Panc1 (cell line): Measurements from ENCODE around the gene THRB. TPM values are rescaled to one million over a fixed set of nuclear protein-coding genes. Genes with fewer than 3 reads are reported as not detected.

Experiments
- ATAC-seq: fragments of 200-7000 bp; cut with Tn5 transposase; 2 replicates; pipeline ENCODE4 v1.9.1; 2020; ENCODE audit warnings: mild to moderate bottlenecking, moderate library complexity
- BruUV-seq: library from RNA; stranded (reverse); fragments of 400-500 nt; replicated peaks from 2 replicates; lab custom pipeline; 2021; lab: Mats Ljungman, UMichigan
- CTCF ChIA-PET: fragments of 300-600 bp; sonication (Branson Sonifier 250); formaldehyde crosslinking; loops from one replicate; lab custom pipeline; 2022; ENCODE audit warnings: antibody characterized with exemption; lab: Charles Lee
- POLR2A ChIA-PET: fragments of 300-600 bp; sonication (Branson Sonifier 250); formaldehyde crosslinking; loops from one replicate; lab custom pipeline; 2022; ENCODE audit warnings: antibody characterized with exemption; lab: Charles Lee
- DNase-seq: peaks from one replicate; pipeline ENCODE4 v3.0.0-alpha.2; 2010; ENCODE audit warnings: low read depth, low spot score
- H3K27ac ChIP-seq: 2 replicates; pipeline ENCODE4 v1.5.1; 2011; ENCODE audit warnings: mild to moderate bottlenecking, low read length, inconsistent platforms
- H3K27me3 ChIP-seq: fragments of 200-500 bp; sonication (Bioruptor generic); 2 replicates; pipeline ENCODE4 v1.6.0; 2014; ENCODE audit warnings: low read length, inconsistent platforms; ENCODE audit not compliant: control insufficient read depth, insufficient read depth
- H3K36me3 ChIP-seq: fragments of 200-500 bp; sonication (Bioruptor generic); 2 replicates; pipeline ENCODE4 v1.5.1; 2014; ENCODE audit warnings: inconsistent platforms, mild to moderate bottlenecking, low read length, moderate library complexity; ENCODE audit not compliant: control insufficient read depth, insufficient read depth
- H3K4me1 ChIP-seq: 2 replicates; pipeline ENCODE4 v1.5.1; 2011; ENCODE audit warnings: inconsistent platforms, mild to moderate bottlenecking, low read length, moderate library complexity; ENCODE audit not compliant: control insufficient read depth, insufficient read depth
- H3K4me3 ChIP-seq, 2 experiments: 2 replicates each; pipeline ENCODE4 v1.5.1; 2011 to 2012; ENCODE audit warnings: low read depth in 2 of 2, low read length in 2 of 2, mild to moderate bottlenecking in 2 of 2, inconsistent platforms in 1 of 2, moderate library complexity in 1 of 2
- H3K9me3 ChIP-seq: fragments of 200-500 bp; sonication (Bioruptor generic); 2 replicates; pipeline ENCODE4 v1.5.1; 2014; ENCODE audit warnings: low read depth, mild to moderate bottlenecking, inconsistent platforms, low read length, moderate library complexity; ENCODE audit not compliant: control insufficient read depth, insufficient read depth
- CTCF ChIP-seq: fragments of 450-650 bp; IDR thresholded peaks from 2 replicates; pipeline ENCODE4 v1.5.1; 2017; ENCODE audit warnings: mild to moderate bottlenecking
- POLR2AphosphoS5 ChIP-seq: IDR thresholded peaks from 2 replicates; pipeline ENCODE4 v1.6.1; 2012; ENCODE audit warnings: mild to moderate bottlenecking, low read depth, low read length, moderate library complexity
- REST ChIP-seq, 2 experiments: IDR thresholded peaks; 2 replicates each; pipeline ENCODE4 v1.6.1; 2011 to 2012; ENCODE audit warnings: low read depth in 2 of 2, control low read depth in 1 of 2, low read length in 1 of 2, mild to moderate bottlenecking in 1 of 2, moderate library complexity in 1 of 2; ENCODE audit not compliant: insufficient read depth in 1 of 2
- SIN3A ChIP-seq: IDR thresholded peaks from 2 replicates; pipeline ENCODE4 v1.6.1; 2012; ENCODE audit warnings: low read depth, mild to moderate bottlenecking, low read length, moderate library complexity, borderline replicate concordance; ENCODE audit not compliant: insufficient read depth
- TCF7L2 ChIP-seq: IDR thresholded peaks from 2 replicates; pipeline ENCODE4 v1.6.1; 2011; ENCODE audit warnings: mild to moderate bottlenecking, low read depth, low read length, inconsistent platforms
- in situ Hi-C: cut with HindIII; loops from 2 replicates; pipeline ENCODE4 v1.10.0; 2016; ENCODE audit warnings: low sequenced_read_pairs, low pct_unique_long_range_greater_than_20kb
- intact Hi-C: fragments of 100-400 bp; cut with micrococcal nuclease; formaldehyde crosslinking; loops from one replicate; pipeline ENCODE4 v1.10.0; 2022; ENCODE audit not compliant: unreplicated experiment
- total RNA-seq: library from RNA; stranded (reverse); gene quantifications from one replicate; pipeline ENCODE4 v1.2.1, GENCODE V29; 2021; ENCODE audit not compliant: unreplicated experiment

THRB gene
- total RNA-seq, 1 experiment from 2014 or later, result 3.9 TPM

- no peak overlapping the region for H3K27ac ChIP-seq
- H3K36me3 ChIP-seq, result no peaks in the 10 kb centered on the region
- in situ Hi-C loops, result no loop called here
- H3K4me1 ChIP-seq, result no peaks in the 10 kb centered on the region
- no peaks in the 10 kb centered on the region; the same call in 1 of the 2 replicates for H3K9me3 ChIP-seq
- H3K4me3 ChIP-seq, result no peak overlapping the region
- intact Hi-C loops, result no loop called here
- no peak for DNase-seq
- no peaks in the 10 kb centered on the region for H3K27me3 ChIP-seq
- no peak for TF ChIP-seq POLR2AphosphoS5
- TF ChIP-seq TCF7L2, result no peak
- no peak for TF ChIP-seq REST (IDR thresholded peaks at IDR 0.05; ENCODE audit: insufficient read depth in 1 of 2, low read depth in 2 of 2, low read length in 1 of 2)
- no peak for TF ChIP-seq CTCF
- no peak for TF ChIP-seq SIN3A
- no peak for ATAC-seq
- no TSS peak for BruUV-seq
- ChIA-PET CTCF (no interaction called here), POLR2A (no interaction called here)
Observed at GRCh38 chr3:24290596-24290995, 204.1 kb downstream of the THRB start.

GRCh38 chr3:24288496-24289236 is 206.0 kb downstream of the THRB start:
- H3K27ac ChIP-seq, result no peak overlapping the region
- H3K9me3 ChIP-seq, result no peaks in the 10 kb centered on the region; the same call in 1 of the 2 replicates
- ATAC-seq (no peak), DNase-seq (no peak)
- no peak for TF ChIP-seq CTCF
- TF ChIP-seq TCF7L2, result no peak
- TF ChIP-seq REST (IDR thresholded peaks at IDR 0.05; ENCODE audit: insufficient read depth in 1 of 2, low read depth in 2 of 2, low read length in 1 of 2), result no peak
- TF ChIP-seq SIN3A, result no peak
- no peak for TF ChIP-seq POLR2AphosphoS5
- no peak overlapping the region for H3K4me3 ChIP-seq
- no peaks in the 10 kb centered on the region for H3K36me3 ChIP-seq
- POLR2A ChIA-PET, result interaction anchor here (0.7 kb wide), 1 partner anchor 9 kb away, joined by 3 read pairs; no protein-coding TSS in a partner anchor
- CTCF ChIA-PET, result no interaction called here
- no peaks in the 10 kb centered on the region for H3K27me3 ChIP-seq
- intact Hi-C loops, result no loop called here
- no TSS peak for BruUV-seq
- no peaks in the 10 kb centered on the region for H3K4me1 ChIP-seq
- in situ Hi-C loops, result no loop called here
